ENCODE measurements around the gene ALDH1B1. TPM values are rescaled to one million over a fixed set of nuclear protein-coding genes. Genes with fewer than 3 reads are reported as not detected.

The ALDH1B1 gene
- total and polyA plus RNA-seq, 9 of the 15 experiments (the other 6 are each of a cell fraction or from before 2014, with no cell fraction given): 8.6 to 46.5 (median 30.8) TPM

GRCh38 chr9:38413283-38413682 lies 20.8 kb downstream of the ALDH1B1 start:
- intact Hi-C loops (cut with micrococcal nuclease): no loop called here

More at GRCh38 chr9:38413283-38413682, 20.8 kb downstream of the ALDH1B1 start:
- Histone ChIP-seq H2AFZ (ENCODE audit: low read depth, low read length) (no peak overlapping the region), H3K9me3 (replicated peaks; ENCODE audit: control insufficient read depth, insufficient read depth, low read depth, low read length) (no peaks in the 10 kb centered on the region), H3K36me3 (ENCODE audit: control insufficient read depth, insufficient read depth, low read length) (no peaks in the 10 kb centered on the region), H3K79me2 (ENCODE audit: control insufficient read depth, insufficient read depth, low read length) (no peaks in the 10 kb centered on the region), H3K27ac (ENCODE audit: extremely low read depth, low read depth, low read length) (no peak overlapping the region), H3K9me1 (ENCODE audit: control insufficient read depth, insufficient read depth, low read length) (no peaks in the 10 kb centered on the region), H3K4me3 (no peak overlapping the region), H3K27me3 (ENCODE audit: control insufficient read depth in 2 of 2, insufficient read depth in 2 of 2, low read length in 2 of 2) (peaks cover 58 to 62% of the 10 kb centered on the region in 2 experiments), H4K20me1 (replicated peaks; ENCODE audit: control insufficient read depth, insufficient read depth, low read length) (peaks cover 17% of the 10 kb centered on the region; the same call in 1 of the 2 replicates), H3K9ac (ENCODE audit: insufficient read depth in 1 of 2, low read depth in 2 of 2, low read length in 2 of 2) (no peak overlapping the region), H3K4me1 (replicated peaks in 1 of 2; ENCODE audit: control insufficient read depth in 2 of 2, insufficient read depth in 2 of 2, low read length in 2 of 2) (no peaks in the 10 kb centered on the region), H3K4me2 (ENCODE audit: insufficient read depth, low read length) (no peak overlapping the region)
- in situ Hi-C loops (cut with MboI): no loop called here
- TF ChIP-seq KLF13 (tag; IDR thresholded peaks at IDR 0.05; ENCODE audit: borderline replicate concordance, low read depth) (no peak), SIN3A (IDR thresholded peaks at IDR 0.05; ENCODE audit: borderline replicate concordance in 2 of 2, control insufficient read depth in 1 of 2, low read depth in 2 of 2, low read length in 2 of 2) (no peak), ZNF184 (CRISPR knock-in tag; IDR thresholded peaks at IDR 0.05) (no peak), ZNF696 (CRISPR knock-in tag; conservative IDR thresholded peaks at IDR 0.05) (no peak), POLR2AphosphoS2 (IDR thresholded peaks at IDR 0.05; ENCODE audit: low read length) (no peak), BHLHE40 (IDR thresholded peaks at IDR 0.05; ENCODE audit: low read length) (no peak), TAF9B (IDR thresholded peaks at IDR 0.05; ENCODE audit: partially characterized antibody) (no peak), ATF1 (CRISPR knock-in tag; IDR thresholded peaks at IDR 0.05) (no peak), ATF1 (tag; IDR thresholded peaks at IDR 0.05) (no peak)
- TF ChIP-seq, protein P1, sequence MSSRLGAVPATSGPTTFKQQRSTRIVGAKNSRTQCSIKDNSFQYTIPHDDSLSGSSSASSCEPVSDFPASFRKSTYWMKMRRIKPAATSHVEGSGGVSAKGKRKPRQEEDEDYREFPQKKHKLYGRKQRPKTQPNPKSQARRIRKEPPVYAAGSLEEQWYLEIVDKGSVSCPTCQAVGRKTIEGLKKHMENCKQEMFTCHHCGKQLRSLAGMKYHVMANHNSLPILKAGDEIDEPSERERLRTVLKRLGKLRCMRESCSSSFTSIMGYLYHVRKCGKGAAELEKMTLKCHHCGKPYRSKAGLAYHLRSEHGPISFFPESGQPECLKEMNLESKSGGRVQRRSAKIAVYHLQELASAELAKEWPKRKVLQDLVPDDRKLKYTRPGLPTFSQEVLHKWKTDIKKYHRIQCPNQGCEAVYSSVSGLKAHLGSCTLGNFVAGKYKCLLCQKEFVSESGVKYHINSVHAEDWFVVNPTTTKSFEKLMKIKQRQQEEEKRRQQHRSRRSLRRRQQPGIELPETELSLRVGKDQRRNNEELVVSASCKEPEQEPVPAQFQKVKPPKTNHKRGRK (tag; IDR thresholded peaks at IDR 0.05): no peak
- ATAC-seq: no peak
- ChIA-PET CTCF (ENCODE audit: low intra/inter-chr PET ratio) (no interaction called here), POLR2A (no interaction called here)
- WGBS (ENCODE audit: insufficient coverage, low coverage, missing lambda C conversion rate): under 1% methylated on average over 7 of the region's 7 CpGs
- FAIRE-seq: no peak
- no TSS peak for BruUV-seq (replicated peaks)
- no peak for DNase-seq (ENCODE audit: extremely low read depth in 1 of 4, low spot score in 3 of 4)
